SK-N-SH (cell line): Measurements from ENCODE around the gene SPINK6. TPM values are rescaled to one million over a fixed set of nuclear protein-coding genes. Genes with fewer than 3 reads are reported as not detected.

ENCODE experiments used
- CTCF ChIA-PET: fragments of 300-600, 350-600 bp; formaldehyde crosslinking; extraction: SDS; loops from one replicate; lab custom pipeline; 2021; lab: Yijun Ruan, JAX
- POLR2A ChIA-PET: fragments of 350-600 bp; sonication (Branson Sonifier 250); formaldehyde crosslinking; extraction: SDS; loops from one replicate; lab custom pipeline; 2020; ENCODE audit warnings: antibody characterized with exemption, inconsistent platforms; lab: Yijun Ruan, JAX
- DNase-seq: peaks from one replicate; pipeline ENCODE4 v3.0.0; 2012
- H2AFZ ChIP-seq: fragments of 200-600 bp; sonication (generic); 2 replicates; pipeline ENCODE4 v1.8.1; 2016; ENCODE audit warnings: antibody characterized with exemption, mild to moderate bottlenecking, low read depth
- H3F3A ChIP-seq: fragments of 200-600 bp; sonication (generic); replicated peaks from 2 replicates; pipeline ENCODE3; 2016; ENCODE audit warnings: antibody characterized with exemption, mild to moderate bottlenecking; ENCODE audit not compliant: insufficient read depth
- H3K27ac ChIP-seq, 2 experiments: fragments of 200-500 bp in 1 of 2; fragments of 200-600 bp in 1 of 2; sonication (Bioruptor generic) in 1 of 2; sonication (generic), shearing (Covaris generic) in 1 of 2; 2 replicates each; pipeline versions ENCODE4 v1.5.1 to v1.6.1; 2014 to 2016; ENCODE audit warnings: low read depth in 2 of 2, inconsistent platforms in 1 of 2, low read length in 1 of 2, mild to moderate bottlenecking in 1 of 2, mixed read lengths in 1 of 2
- H3K27me3 ChIP-seq: fragments of 200-600 bp; sonication (generic), shearing (Covaris generic); 2 replicates; pipeline ENCODE4 v1.6.1; 2016; ENCODE audit warnings: mixed run types; ENCODE audit not compliant: insufficient read depth
- H3K36me3 ChIP-seq, 2 experiments: fragments of 200-500 bp in 1 of 2; fragments of 200-600 bp in 1 of 2; sonication (Bioruptor generic) in 1 of 2; sonication (generic) in 1 of 2; replicated peaks in 1 of 2; 2 replicates each; pipeline versions ENCODE3 to v1.5.1; 2014 to 2016; ENCODE audit warnings: low read length in 1 of 2, mild to moderate bottlenecking in 1 of 2; ENCODE audit not compliant: insufficient read depth in 2 of 2, control insufficient read depth in 1 of 2
- H3K4me1 ChIP-seq, 2 experiments: fragments of 200-500 bp in 1 of 2; fragments of 200-600 bp in 1 of 2; sonication (Bioruptor generic) in 1 of 2; sonication (generic), shearing (Covaris generic) in 1 of 2; 2 replicates each; pipeline versions ENCODE4 v1.5.1 to v1.6.1; 2014 to 2016; ENCODE audit warnings: low read depth in 1 of 2, low read length in 1 of 2, mixed run types in 1 of 2; ENCODE audit not compliant: insufficient read depth in 2 of 2, control insufficient read depth in 1 of 2
- H3K4me2 ChIP-seq: fragments of 200-600 bp; sonication (generic), shearing (Covaris generic); 2 replicates; pipeline ENCODE4 v1.6.1; 2017; ENCODE audit warnings: mixed run types
- H3K4me3 ChIP-seq, 2 experiments: fragments of 200-500 bp in 1 of 2; fragments of 200-600 bp in 1 of 2; sonication (Bioruptor generic) in 1 of 2; sonication (generic), shearing (Covaris generic) in 1 of 2; 2 replicates each; pipeline versions ENCODE4 v1.5.1 to v1.8.1; 2014 to 2016; ENCODE audit warnings: low read depth in 2 of 2, inconsistent platforms in 1 of 2, low read length in 1 of 2, mild to moderate bottlenecking in 1 of 2, mixed read lengths in 1 of 2, moderate library complexity in 1 of 2
- H3K79me2 ChIP-seq: fragments of 200-600 bp; sonication (generic); 2 replicates; pipeline ENCODE4 v1.8.1; 2017; ENCODE audit warnings: mild to moderate bottlenecking; ENCODE audit not compliant: insufficient read depth
- H3K9ac ChIP-seq: fragments of 200-600 bp; sonication (generic); 2 replicates; pipeline ENCODE4 v1.6.1; 2017; ENCODE audit warnings: mixed run types
- H3K9me2 ChIP-seq: fragments of 200-600 bp; sonication (generic); 2 replicates; pipeline ENCODE4 v1.6.1; 2017; ENCODE audit warnings: mixed run types
- H3K9me3 ChIP-seq: fragments of 200-600 bp; sonication (generic); 2 replicates; pipeline ENCODE4 v1.6.1; 2017; ENCODE audit warnings: mixed run types, mild to moderate bottlenecking, moderate library complexity
- H4K20me1 ChIP-seq: fragments of 200-600 bp; sonication (generic); 2 replicates; pipeline ENCODE4 v1.6.1; 2017; ENCODE audit warnings: mild to moderate bottlenecking, mixed run types; ENCODE audit not compliant: insufficient read depth
- ELF1 ChIP-seq: IDR thresholded peaks from 2 replicates; pipeline ENCODE4 v1.4.0; 2012
- EP300 ChIP-seq, 2 experiments: IDR thresholded peaks; 2 replicates each; pipeline versions ENCODE4 v1.4.0 to v1.6.1; 2012; ENCODE audit warnings: borderline replicate concordance in 1 of 2, low read depth in 1 of 2, low read length in 1 of 2
- EZH2phosphoT487 ChIP-seq: fragments of 200-600 bp; sonication (generic); IDR thresholded peaks from 2 replicates; pipeline ENCODE4 v1.6.1; 2017; ENCODE audit warnings: low read depth, mixed run types, mild to moderate bottlenecking, antibody characterized with exemption, moderate library complexity, borderline replicate concordance
- FOXJ3 ChIP-seq: sonication (generic); formaldehyde crosslinking; IDR thresholded peaks from 2 replicates; pipeline ENCODE4 v1.5.1; 2020; ENCODE audit warnings: mild to moderate bottlenecking, missing genetic modification reagents
- MAX ChIP-seq: IDR thresholded peaks from 2 replicates; pipeline ENCODE4 v1.4.0; 2012; ENCODE audit warnings: low read depth
- MXI1 ChIP-seq: IDR thresholded peaks from 2 replicates; pipeline ENCODE4 v1.6.1; 2012; ENCODE audit warnings: mild to moderate bottlenecking, low read depth, low read length, improper control_type of control experiment
- POLR2AphosphoS5 ChIP-seq: IDR thresholded peaks from 2 replicates; pipeline ENCODE4 v1.6.1; 2012; ENCODE audit warnings: low read depth, low read length
- RAD21 ChIP-seq: IDR thresholded peaks from 2 replicates; pipeline ENCODE4 v1.6.1; 2012; ENCODE audit warnings: mild to moderate bottlenecking, low read length
- RFX5 ChIP-seq: IDR thresholded peaks from 2 replicates; pipeline ENCODE4 v1.6.1; 2012; ENCODE audit warnings: mild to moderate bottlenecking, improper control_type of control experiment, low read length
- SIN3A ChIP-seq: IDR thresholded peaks from 2 replicates; pipeline ENCODE4 v1.6.1; 2012; ENCODE audit warnings: low read depth, mild to moderate bottlenecking, low read length, moderate library complexity, borderline replicate concordance
- TEAD4 ChIP-seq: IDR thresholded peaks from 2 replicates; pipeline ENCODE4 v1.4.0; 2012; ENCODE audit warnings: mild to moderate bottlenecking, borderline replicate concordance; ENCODE audit not compliant: insufficient read depth
- WGBS: methylation state at CpG from one replicate; pipeline ENCODE4 v1.1.6; 2017; ENCODE audit warnings: low lambda C conversion rate; 5-methylcytosine and 5-hydroxymethylcytosine counted together
- polyA plus RNA-seq, 3 experiments: library from polyadenylated mRNA; depleted of rRNA; stranded (reverse); fragments of >200 nt; gene quantifications; 2 replicates each; pipeline ENCODE4 v1.2.3, GENCODE V29; 2012
- TF ChIP-seq, protein P1 (sequence below): fragments of 150-350 bp; IDR thresholded peaks from 2 replicates; pipeline ENCODE4 v1.6.1; 2016; ENCODE audit warnings: mild to moderate bottlenecking, low read depth, low read length
- TF ChIP-seq, protein P2 (sequence below): fragments of 150-350 bp; IDR thresholded peaks from 2 replicates; pipeline ENCODE4 v1.6.1; 2017; ENCODE audit warnings: antibody characterized with exemption, low read length, low read depth, borderline replicate concordance
- TF ChIP-seq, protein P3 (sequence below): IDR thresholded peaks from 2 replicates; pipeline ENCODE4 v1.4.0; 2012; ENCODE audit warnings: low read depth, borderline replicate concordance

The SPINK6 gene
- polyA plus RNA-seq, 1 of the 3 experiments (the other 2 are of a cell fraction): not detected

DNA sequence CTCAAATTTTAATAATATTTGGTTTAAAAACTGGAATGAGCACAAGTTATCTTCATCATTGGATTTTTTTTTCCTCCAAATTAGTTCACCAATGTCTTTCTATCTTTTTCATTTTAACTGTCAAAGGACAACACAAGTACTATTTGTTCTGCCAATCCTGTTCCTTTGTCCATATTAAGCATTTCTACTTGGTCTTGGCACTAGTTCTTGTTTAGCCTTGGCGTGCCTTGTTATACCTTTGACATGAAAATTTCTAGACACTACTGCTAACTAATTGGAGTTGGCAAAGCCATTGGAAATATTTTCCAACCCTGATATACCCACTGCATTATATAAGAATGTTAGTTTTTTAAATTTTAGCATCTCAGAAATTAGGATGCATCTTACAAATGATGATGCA, 3.8 kb downstream of the SPINK6 start:
- ChIA-PET CTCF (no interaction called here), POLR2A (no interaction called here)
- TF ChIP-seq ELF1: no peak
- TF ChIP-seq RAD21: no peak
- no peak for TF ChIP-seq EP300 (IDR thresholded peaks at IDR 0.05; ENCODE audit: borderline replicate concordance in 1 of 2, low read depth in 1 of 2, low read length in 1 of 2)
- TF ChIP-seq, protein P1, sequence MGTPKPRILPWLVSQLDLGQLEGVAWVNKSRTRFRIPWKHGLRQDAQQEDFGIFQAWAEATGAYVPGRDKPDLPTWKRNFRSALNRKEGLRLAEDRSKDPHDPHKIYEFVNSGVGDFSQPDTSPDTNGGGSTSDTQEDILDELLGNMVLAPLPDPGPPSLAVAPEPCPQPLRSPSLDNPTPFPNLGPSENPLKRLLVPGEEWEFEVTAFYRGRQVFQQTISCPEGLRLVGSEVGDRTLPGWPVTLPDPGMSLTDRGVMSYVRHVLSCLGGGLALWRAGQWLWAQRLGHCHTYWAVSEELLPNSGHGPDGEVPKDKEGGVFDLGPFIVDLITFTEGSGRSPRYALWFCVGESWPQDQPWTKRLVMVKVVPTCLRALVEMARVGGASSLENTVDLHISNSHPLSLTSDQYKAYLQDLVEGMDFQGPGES: no peak
- no peak for TF ChIP-seq TEAD4
- TF ChIP-seq, protein P2, sequence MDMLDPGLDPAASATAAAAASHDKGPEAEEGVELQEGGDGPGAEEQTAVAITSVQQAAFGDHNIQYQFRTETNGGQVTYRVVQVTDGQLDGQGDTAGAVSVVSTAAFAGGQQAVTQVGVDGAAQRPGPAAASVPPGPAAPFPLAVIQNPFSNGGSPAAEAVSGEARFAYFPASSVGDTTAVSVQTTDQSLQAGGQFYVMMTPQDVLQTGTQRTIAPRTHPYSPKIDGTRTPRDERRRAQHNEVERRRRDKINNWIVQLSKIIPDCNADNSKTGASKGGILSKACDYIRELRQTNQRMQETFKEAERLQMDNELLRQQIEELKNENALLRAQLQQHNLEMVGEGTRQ: no peak
- no peak for TF ChIP-seq RFX5
- TF ChIP-seq MXI1: no peak
- no peaks in the 10 kb centered on the region for H3K9me3 ChIP-seq
- no peak overlapping the region for H2AFZ ChIP-seq
- no peaks in the 10 kb centered on the region for H3K79me2 ChIP-seq
- DNase-seq: no peak
- no peaks in the 10 kb centered on the region for H3F3A ChIP-seq
- H4K20me1 ChIP-seq: no peaks in the 10 kb centered on the region
- H3K4me2 ChIP-seq: no peak overlapping the region
- no peaks in the 10 kb centered on the region for H3K4me1 ChIP-seq
- H3K4me3 ChIP-seq: no peak overlapping the region
- no peaks in the 10 kb centered on the region for H3K9me2 ChIP-seq
- H3K9ac ChIP-seq: no peak overlapping the region
- no peaks in the 10 kb centered on the region for H3K36me3 ChIP-seq
- no peak overlapping the region for H3K27ac ChIP-seq
- WGBS: 50% methylated on average over 1 of the region's 1 CpG
- H3K27me3 ChIP-seq: no peaks in the 10 kb centered on the region

- ChIA-PET POLR2A (no interaction called here), CTCF (interaction anchor here (1.4 kb wide), 1 partner anchor 523 kb away, joined by 5 read pairs; no protein-coding TSS in a partner anchor)
- no peaks in the 10 kb centered on the region for H3F3A ChIP-seq
- DNase-seq: no peak
- H2AFZ ChIP-seq: no peak overlapping the region
- no peaks in the 10 kb centered on the region for H4K20me1 ChIP-seq
- H3K4me3 ChIP-seq: no peak overlapping the region
- H3K27me3 ChIP-seq: no peaks in the 10 kb centered on the region
- no peak overlapping the region for H3K27ac ChIP-seq
- no peak overlapping the region for H3K9ac ChIP-seq
- H3K4me2 ChIP-seq: no peak overlapping the region
- no peaks in the 10 kb centered on the region for H3K4me1 ChIP-seq
- H3K36me3 ChIP-seq: no peaks in the 10 kb centered on the region
- H3K9me3 ChIP-seq: no peaks in the 10 kb centered on the region
- no peaks in the 10 kb centered on the region for H3K79me2 ChIP-seq
- H3K9me2 ChIP-seq: no peaks in the 10 kb centered on the region
- TF ChIP-seq SIN3A (no peak), FOXJ3 (CRISPR knock-in tag) (no peak), RAD21 (no peak), MAX (no peak), EZH2phosphoT487 (no peak), POLR2AphosphoS5 (no peak)
- TF ChIP-seq, protein P3, sequence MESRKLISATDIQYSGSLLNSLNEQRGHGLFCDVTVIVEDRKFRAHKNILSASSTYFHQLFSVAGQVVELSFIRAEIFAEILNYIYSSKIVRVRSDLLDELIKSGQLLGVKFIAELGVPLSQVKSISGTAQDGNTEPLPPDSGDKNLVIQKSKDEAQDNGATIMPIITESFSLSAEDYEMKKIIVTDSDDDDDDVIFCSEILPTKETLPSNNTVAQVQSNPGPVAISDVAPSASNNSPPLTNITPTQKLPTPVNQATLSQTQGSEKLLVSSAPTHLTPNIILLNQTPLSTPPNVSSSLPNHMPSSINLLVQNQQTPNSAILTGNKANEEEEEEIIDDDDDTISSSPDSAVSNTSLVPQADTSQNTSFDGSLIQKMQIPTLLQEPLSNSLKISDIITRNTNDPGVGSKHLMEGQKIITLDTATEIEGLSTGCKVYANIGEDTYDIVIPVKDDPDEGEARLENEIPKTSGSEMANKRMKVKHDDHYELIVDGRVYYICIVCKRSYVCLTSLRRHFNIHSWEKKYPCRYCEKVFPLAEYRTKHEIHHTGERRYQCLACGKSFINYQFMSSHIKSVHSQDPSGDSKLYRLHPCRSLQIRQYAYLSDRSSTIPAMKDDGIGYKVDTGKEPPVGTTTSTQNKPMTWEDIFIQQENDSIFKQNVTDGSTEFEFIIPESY: no peak
Measured at GRCh38 chr5:148208226-148208625, 5.4 kb downstream of the SPINK6 start.
